Psoas muscle (tissue), 8 donors: Measurements from ENCODE around the gene FCAMR. TPM values are rescaled to one million over a fixed set of nuclear protein-coding genes. Genes with fewer than 3 reads are reported as not detected.

ENCODE experiments used
- ATAC-seq, 4 donors: fragments of 200-7000 bp; cut with Tn5 transposase; one replicate each; pipeline ENCODE4 v1.9.1; 2020; ENCODE audit warnings: moderate library complexity in 3 of 4, mild to moderate bottlenecking in 2 of 4
- DNase-seq, 2 donors: peaks; one replicate each; pipeline ENCODE4 v3.0.0-alpha.2; 2020
- H3K27ac ChIP-seq: fragments of 200-600 bp; one replicate; pipeline ENCODE4 v1.8.0; 2022
- H3K27me3 ChIP-seq, 3 donors: fragments of 200-600 bp in 1 of 3; one replicate each; pipeline versions ENCODE4 v1.6.1 to v1.8.0; 2013 to 2022; ENCODE audit warnings: low read length in 2 of 3, mild to moderate bottlenecking in 2 of 3, moderate library complexity in 1 of 3; ENCODE audit not compliant: insufficient read depth in 3 of 3
- H3K36me3 ChIP-seq, 2 donors: fragments of 200-600 bp in 1 of 2; one replicate each; pipeline versions ENCODE4 v1.6.1 to v1.8.0; 2013 to 2022; ENCODE audit warnings: low read depth in 1 of 2, mild to moderate bottlenecking in 1 of 2, moderate library complexity in 1 of 2; ENCODE audit not compliant: insufficient read depth in 1 of 2
- H3K4me1 ChIP-seq: fragments of 200-600 bp; one replicate; pipeline ENCODE4 v1.8.0; 2022
- H3K4me3 ChIP-seq: fragments of 200-600 bp; one replicate; pipeline ENCODE4 v1.8.0; 2022; ENCODE audit warnings: mild to moderate bottlenecking
- H3K9me3 ChIP-seq: fragments of 200-600 bp; one replicate; pipeline ENCODE4 v1.8.0; 2022
- CTCF ChIP-seq: fragments of 200-600 bp; IDR thresholded peaks from one replicate; pipeline ENCODE4 v1.8.0; 2022; ENCODE audit warnings: antibody characterized with exemption
- WGBS, 3 donors: extraction: QIAGEN DNeasy Blood & Tissue Kit; methylation state at CpG; one replicate each; pipeline versions ENCODE4 v1.1.6 to v1.1.7; 2013; 5-methylcytosine and 5-hydroxymethylcytosine counted together
- intact Hi-C, 2 donors: fragments of 100-400 bp; cut with DNase I; formaldehyde crosslinking; loops; one replicate each; pipeline versions ENCODE4 v1.11.0 to v1.14.2; 2022
- polyA plus RNA-seq, 3 donors: library from polyadenylated mRNA; stranded (reverse); fragments of 200-250 nt; gene quantifications; one replicate each; pipeline ENCODE4 v1.2.3, GENCODE V29; 2013
- total RNA-seq, 4 donors: library from RNA; stranded (reverse); fragmentation: NEBNext Ultra II Directional in 2 of 4; extraction: Animal tissue kit (Norgen Biotek cat#: 25700) in 2 of 4; gene quantifications; one replicate each; pipeline versions ENCODE4 v1.2.1 to v1.2.4, GENCODE V29; 2021 to 2023
- donor health status: healthy with polysubstance abuse.
- donor health status: DM: no; HTN: no; CAD: no; lungs with moderate emphysema.
- donor health status: Bipolar disorder and iron deficiency.
- donor health status: healthy.
- donor health status: DM: yes; HTN: yes; CAD: no.
- donor health status: DM: no; HTN: no; CAD: no.
- donor health status: DM: no; HTN: no; CAD: no.
- donor health status: DM: yes; HTN: yes; CAD: no.

FCAMR gene
- total and polyA plus RNA-seq, 7 donors = not detected

DNA sequence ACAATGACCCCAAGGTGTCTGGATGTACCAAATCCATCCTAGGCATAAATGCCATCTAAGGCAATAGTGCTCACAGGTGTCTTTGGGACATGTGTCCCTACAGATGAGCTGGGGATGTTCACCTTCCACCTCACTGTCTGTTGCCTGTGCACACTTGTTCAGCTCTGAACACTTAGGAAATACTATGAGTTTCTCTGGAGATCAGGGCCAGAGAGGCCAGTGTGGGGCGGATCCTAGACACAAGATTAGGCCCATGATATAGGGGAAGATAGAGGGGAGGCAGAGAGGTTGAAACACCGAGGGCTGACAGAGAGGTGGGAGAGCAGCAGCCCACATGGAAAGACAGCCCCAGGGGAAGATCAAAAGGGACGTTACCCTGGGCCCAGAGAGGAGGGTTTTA lies 36.7 kb upstream of the FCAMR start:
- no peak overlapping the region for H3K27ac ChIP-seq

DNA sequence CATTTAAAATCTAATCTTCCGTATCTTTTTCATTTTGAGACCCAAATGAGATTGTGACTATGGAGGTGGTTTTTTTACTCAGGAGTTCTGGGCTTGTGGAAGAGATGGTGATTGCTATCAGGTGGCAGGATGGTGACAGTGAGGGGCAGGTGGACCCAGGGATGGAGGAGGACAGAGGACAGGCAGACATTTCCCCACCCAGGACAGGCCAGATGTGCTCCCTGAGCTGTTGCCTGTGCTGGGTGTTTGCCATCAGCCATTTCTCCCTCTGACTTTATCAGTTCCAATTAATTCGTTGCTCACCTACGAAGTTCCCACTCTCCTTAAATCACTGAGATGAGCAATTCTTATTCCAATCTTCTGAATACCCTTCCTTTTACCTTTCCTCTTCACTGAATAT lies 35.8 kb upstream of the FCAMR start:
- 90 to 95% (median 94%) methylated on average over 3 of the region's 3 CpGs for WGBS, 3 donors
- intact Hi-C loops = no loop called here
- Histone ChIP-seq H3K9me3 (no peaks in the 10 kb centered on the region), H3K4me1 (no peaks in the 10 kb centered on the region), H3K27ac (no peak overlapping the region), H3K4me3 (no peak overlapping the region), H3K36me3 (no peaks in the 10 kb centered on the region), H3K27me3 (no peaks in the 10 kb centered on the region)
- TF ChIP-seq CTCF = no peak
- ATAC-seq (no peak), DNase-seq (no peak)

More for the DNA sequence above, 36.7 kb upstream of the FCAMR start:
- no peaks in the 10 kb centered on the region for H3K36me3 ChIP-seq
- no peak for TF ChIP-seq CTCF
- no peaks in the 10 kb centered on the region for H3K27me3 ChIP-seq
- DNase-seq = no peak
- no peaks in the 10 kb centered on the region for H3K4me1 ChIP-seq
- intact Hi-C loops = no loop called here
- 68 to 76% (median 69%) methylated on average over 3 of the region's 3 CpGs for WGBS, 3 donors
- H3K9me3 ChIP-seq = no peaks in the 10 kb centered on the region
- no peak overlapping the region for H3K4me3 ChIP-seq
- no peak for ATAC-seq

GRCh38 chr1:207004931-207005830 lies 34.9 kb upstream of the FCAMR start:
- WGBS, 3 donors = 40 to 52% (median 45%) methylated on average over 9 of the region's 9 CpGs
- ATAC-seq (peak; percentile 39 to 77 (median 58)), DNase-seq (no peak)
- intact Hi-C loops = no loop called here
- no peak overlapping the region for H3K27ac ChIP-seq
- no peaks in the 10 kb centered on the region for H3K4me1 ChIP-seq
- TF ChIP-seq CTCF = peak; percentile 49
- H3K27me3 ChIP-seq = no peaks in the 10 kb centered on the region
- H3K4me3 ChIP-seq = no peak overlapping the region
- no peaks in the 10 kb centered on the region for H3K36me3 ChIP-seq
- H3K9me3 ChIP-seq = no peaks in the 10 kb centered on the region

DNA sequence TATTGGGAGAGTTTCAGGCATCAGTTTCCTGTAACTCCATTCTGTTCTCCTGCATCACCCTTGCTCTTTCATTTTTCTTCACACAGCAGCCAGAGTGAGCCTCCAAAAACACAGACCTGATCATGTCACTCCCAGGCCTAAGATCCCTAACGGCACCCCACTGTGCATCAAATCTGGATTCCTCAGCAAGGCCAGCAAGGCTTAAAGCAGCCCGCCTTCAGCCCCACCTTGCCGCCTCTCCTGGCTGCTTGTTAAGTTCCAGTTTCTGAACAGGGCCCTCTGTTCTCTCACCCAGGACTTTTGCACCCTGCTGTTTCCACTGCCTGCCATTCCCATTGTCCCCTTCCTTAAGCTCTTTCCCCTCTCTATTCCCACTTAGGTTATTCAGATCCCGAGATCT lies 33.0 kb upstream of the FCAMR start:
- DNase-seq = no peak

More for the DNA sequence above, 33.0 kb upstream of the FCAMR start:
- Histone ChIP-seq H3K4me3 (no peak overlapping the region), H3K27ac (no peak overlapping the region), H3K27me3 (no peaks in the 10 kb centered on the region), H3K4me1 (no peaks in the 10 kb centered on the region), H3K9me3 (no peaks in the 10 kb centered on the region), H3K36me3 (no peaks in the 10 kb centered on the region)
- 72 to 88% (median 73%) methylated on average over 4 of the region's 4 CpGs for WGBS, 3 donors
- TF ChIP-seq CTCF = no peak
- intact Hi-C loops = no loop called here
- ATAC-seq = no peak
